Gastrocnemius medialis (tissue), 4 donors: ENCODE results near the gene SLC30A7.

Experiments
- POLR2A ChIP-seq, 2 donors: fragments of 450-650 bp; IDR thresholded peaks; one replicate each; pipeline ENCODE4 v1.6.1; 2017; ENCODE audit warnings: antibody characterized with exemption in 2 of 2, mild to moderate bottlenecking in 2 of 2, moderate library complexity in 2 of 2
- TF ChIP-seq, protein P1 (sequence below), 5 experiments: fragments of 450-650 bp in 3 of 5; fragments of 200-600 bp in 2 of 5; sonication (generic) in 2 of 5; IDR thresholded peaks in 4 of 5; conservative IDR thresholded peaks in 1 of 5; 1 replicate in 4 of 5; 2 replicates in 1 of 5; pipeline ENCODE4 v1.5.1; 2016 to 2019; ENCODE audit warnings: antibody characterized with exemption in 5 of 5, mild to moderate bottlenecking in 3 of 5, moderate library complexity in 3 of 5

DNA sequence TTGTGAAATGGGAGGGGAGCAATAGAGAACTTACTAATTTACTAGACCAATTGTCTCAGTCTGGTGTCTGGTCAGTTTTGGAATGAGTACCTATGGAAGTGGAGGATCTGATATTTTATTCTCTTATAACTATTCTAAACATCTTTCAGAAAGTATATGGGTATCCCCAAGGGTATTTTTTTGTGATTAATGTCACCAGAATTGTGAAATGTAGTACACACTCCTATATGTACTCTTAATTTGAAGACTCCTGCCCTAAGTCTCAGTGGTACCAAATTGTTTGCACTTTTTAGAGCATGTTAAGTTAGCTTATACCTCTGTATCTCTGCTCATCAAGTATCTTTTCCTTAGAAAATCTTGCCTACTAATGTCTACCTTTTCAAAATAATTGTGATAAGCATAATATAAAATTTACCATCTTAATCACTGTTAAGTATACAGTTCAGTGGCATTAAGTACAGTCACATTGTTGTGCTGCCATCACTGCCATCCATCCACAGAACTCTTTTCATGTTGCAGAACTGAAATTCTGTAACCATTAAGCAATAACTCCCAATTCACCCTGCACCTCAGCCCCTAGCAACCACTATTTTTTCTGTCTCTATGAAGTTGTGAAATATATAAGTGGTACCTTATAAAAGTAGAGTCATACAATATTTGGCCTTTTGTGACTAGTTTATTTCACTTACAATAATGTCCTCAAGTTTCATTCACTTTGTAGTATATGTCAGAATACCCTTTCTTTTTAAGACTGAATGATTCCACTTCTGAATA is 40.5 kb downstream of the SLC30A7 start:
- no peak for TF ChIP-seq POLR2A (IDR thresholded peaks at IDR 0.05)
- TF ChIP-seq, protein P1, sequence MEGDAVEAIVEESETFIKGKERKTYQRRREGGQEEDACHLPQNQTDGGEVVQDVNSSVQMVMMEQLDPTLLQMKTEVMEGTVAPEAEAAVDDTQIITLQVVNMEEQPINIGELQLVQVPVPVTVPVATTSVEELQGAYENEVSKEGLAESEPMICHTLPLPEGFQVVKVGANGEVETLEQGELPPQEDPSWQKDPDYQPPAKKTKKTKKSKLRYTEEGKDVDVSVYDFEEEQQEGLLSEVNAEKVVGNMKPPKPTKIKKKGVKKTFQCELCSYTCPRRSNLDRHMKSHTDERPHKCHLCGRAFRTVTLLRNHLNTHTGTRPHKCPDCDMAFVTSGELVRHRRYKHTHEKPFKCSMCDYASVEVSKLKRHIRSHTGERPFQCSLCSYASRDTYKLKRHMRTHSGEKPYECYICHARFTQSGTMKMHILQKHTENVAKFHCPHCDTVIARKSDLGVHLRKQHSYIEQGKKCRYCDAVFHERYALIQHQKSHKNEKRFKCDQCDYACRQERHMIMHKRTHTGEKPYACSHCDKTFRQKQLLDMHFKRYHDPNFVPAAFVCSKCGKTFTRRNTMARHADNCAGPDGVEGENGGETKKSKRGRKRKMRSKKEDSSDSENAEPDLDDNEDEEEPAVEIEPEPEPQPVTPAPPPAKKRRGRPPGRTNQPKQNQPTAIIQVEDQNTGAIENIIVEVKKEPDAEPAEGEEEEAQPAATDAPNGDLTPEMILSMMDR (IDR thresholded peaks at IDR 0.05 in 4 of 5, conservative IDR thresholded peaks at IDR 0.05 in 1 of 5): no peak
